Thyroid gland (tissue), 4 donors: Measurements from ENCODE around the gene COA5.

Experiments
- CTCF ChIP-seq, 6 experiments: fragments of 200-600 bp in 3 of 6; fragments of 450-650 bp in 3 of 6; sonication (generic) in 3 of 6; IDR thresholded peaks; one replicate each; pipeline ENCODE4 v1.5.1; 2016 to 2019; ENCODE audit warnings: antibody characterized with exemption in 6 of 6, mild to moderate bottlenecking in 2 of 6, inconsistent platforms in 1 of 6, moderate library complexity in 1 of 6
- POLR2A ChIP-seq, 2 donors: fragments of 450-650 bp; IDR thresholded peaks; one replicate each; pipeline ENCODE4 v1.6.1; 2017; ENCODE audit warnings: antibody characterized with exemption in 2 of 2, mild to moderate bottlenecking in 2 of 2, moderate library complexity in 1 of 2

DNA sequence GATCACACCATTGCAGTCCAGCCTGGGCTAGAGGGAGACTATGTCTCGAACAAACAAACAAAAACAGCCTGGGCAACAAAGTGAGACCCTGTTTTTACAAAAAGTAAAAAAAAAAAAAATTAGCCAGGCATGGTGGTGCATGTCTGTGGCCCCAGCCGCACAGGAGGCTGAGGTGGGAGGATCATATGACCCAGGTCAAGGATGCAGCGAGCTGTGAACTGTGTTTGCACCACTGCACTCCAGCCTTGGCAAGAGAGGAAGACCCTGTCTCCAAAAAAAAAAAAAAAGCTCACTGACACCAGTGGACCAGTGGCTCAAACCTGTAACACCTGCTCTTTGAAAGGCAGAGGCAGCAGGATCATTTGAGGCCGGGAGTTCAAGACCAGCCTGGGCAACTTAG is 40.1 kb upstream of the COA5 start:
- TF ChIP-seq POLR2A (IDR thresholded peaks at IDR 0.05) (no peak), CTCF (IDR thresholded peaks at IDR 0.05) (no peak)
